HG02623 (cell line): ENCODE data around the gene GCNA.
"Not testable (repeated sequence)": the region's sequence is repeated elsewhere in the genome, so short reads cannot be mapped to it uniquely, and the experiment has no call there.

Experiments
- ATAC-seq: cut with Tn5 transposase; IDR thresholded peaks from one replicate; pipeline ENCODE4 v1.9.1; 2021; ENCODE audit warnings: moderate library complexity; ENCODE audit not compliant: unreplicated experiment

The GCNA gene

DNA sequence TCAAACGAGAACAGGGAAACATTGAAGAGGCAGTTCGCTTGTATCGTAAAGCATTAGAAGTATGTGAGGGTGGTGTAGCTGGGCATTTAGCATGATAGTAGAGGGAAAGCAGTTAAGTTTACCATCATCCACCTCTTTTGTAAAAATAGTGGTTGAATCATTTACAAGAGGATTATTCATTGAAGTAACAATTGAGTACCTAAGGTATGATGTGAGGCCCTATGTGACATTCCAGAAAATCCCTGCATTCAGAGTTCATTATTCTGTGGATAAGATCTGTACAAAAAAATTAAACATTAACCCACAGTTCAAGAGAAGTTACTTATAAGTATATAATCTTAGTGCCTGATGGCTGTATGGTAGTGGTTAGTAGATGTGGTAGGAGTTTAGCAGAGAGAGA lies 22.2 kb upstream of the GCNA start:
- ATAC-seq = no peak

DNA sequence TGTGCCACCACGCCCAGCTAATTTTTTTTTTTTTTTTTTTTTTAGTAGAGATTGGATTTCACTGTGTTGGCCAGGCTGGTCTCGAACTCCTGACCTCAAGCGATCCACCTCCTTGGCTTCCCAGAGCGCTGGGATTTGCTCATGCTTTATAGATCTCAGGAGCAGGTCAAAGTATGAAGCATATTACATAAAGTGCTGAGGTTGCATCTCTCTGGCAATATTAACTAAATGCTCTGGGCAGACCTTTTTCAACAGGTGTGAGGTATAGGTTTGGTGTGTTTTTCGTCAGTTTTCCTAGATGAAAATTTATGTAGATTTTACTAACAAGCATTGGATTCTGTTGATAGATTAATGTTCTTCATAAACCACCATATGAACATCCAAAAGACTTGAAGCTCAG lies 19.3 kb upstream of the GCNA start:
- ATAC-seq = no peak

DNA sequence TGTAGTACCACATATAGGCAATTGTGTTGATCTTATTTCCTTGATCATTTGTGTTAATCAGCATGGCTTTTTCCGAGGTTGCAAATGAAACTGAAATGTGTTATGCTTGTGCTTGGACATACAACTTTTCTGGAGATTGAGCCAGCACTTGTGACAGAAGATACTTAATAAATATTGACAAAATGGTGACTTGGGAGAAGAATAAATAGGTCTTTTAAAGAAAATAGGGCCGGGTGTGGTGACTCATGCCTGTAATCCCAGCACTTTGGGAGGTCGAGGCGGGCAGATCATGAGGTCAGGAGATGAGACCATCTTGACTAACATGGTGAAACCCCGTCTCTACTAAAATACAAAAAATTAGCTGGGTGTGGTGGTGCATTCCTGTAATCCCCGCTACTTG lies 18.5 kb upstream of the GCNA start:
- not testable (repeated sequence) for ATAC-seq

DNA sequence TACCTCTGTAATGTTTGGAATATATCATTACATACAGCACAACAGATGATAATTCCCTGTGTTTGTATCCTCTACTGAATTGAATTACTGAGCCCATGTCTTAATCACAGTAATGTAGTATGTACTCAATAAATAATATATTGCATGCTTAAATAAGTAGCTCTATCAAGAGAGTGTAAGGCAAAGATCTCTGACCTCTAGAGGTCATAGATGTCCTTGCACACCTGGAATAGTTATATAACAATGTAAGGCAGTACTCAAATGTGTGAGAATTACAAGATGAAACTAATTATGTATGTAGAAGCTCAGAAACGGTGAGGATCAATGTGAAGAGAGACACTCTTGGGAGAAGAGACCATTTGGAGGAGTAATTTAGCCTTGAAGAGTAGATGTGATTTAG lies 14.3 kb upstream of the GCNA start:
- no peak for ATAC-seq

DNA sequence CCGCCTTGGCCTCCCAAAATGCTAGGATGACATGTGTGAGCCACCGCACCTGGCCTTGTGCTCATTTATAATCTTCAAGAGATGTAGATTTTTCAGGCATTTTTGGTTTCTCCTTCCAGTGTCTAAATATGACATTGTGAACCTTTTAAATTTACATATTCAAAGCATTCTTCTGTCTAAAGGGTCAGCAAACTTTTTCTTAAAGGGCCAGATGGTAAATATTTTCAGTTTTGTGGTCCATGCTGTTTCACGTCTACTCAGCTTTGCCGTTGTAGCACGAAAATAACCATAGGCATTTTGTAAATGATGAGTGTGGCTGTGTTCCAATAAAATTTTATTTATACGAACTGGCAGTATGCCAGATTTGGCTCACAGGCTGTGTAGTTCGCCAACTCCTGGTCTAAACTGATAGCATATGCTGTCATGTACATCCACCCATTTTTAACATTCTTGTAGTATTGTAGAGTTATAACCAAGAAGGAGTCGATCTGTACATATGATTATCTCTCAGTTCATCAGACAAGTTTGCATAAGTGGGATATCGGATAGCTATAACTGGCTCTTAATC lies 12.7 kb upstream of the GCNA start:
- ATAC-seq = no peak

DNA sequence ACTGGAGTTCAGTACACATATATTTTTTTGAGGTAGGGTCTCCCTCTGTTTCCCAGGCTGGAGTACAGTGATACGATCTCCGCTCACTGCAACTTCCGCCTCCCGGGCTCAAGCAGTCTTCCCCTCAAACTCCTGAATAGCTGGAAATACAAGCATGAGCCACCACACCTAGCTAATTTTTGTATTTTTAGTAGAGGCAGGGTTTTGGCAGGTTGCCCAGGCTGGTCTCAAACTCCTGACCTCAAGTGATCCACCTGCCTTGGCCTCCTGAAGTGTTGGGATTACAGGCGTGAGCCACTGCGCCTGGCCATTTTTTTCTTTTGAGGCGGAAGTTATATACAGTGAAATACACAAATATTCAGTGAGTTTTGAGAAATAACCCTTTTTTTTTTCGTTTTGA lies 6.8 kb upstream of the GCNA start:
- ATAC-seq = not testable (repeated sequence)

DNA sequence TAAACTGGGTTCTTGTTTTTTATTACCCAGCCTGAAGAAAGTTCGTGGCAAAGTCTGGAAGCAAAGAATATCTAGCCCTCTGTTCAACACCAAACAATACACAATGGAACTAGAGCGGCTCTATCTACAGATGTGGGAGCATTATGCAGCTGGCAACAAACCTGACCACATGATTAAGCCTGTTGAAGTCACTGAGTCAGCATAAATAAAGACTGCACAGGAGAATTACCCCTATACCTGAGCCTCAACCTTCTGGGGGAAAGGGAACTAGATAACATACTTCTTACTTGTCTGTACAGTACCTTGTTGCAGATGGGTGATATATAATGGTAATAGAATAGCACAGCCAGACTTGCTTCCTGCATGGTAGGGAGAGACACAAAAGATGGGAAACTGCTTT lies 4.6 kb upstream of the GCNA start:
- no peak for ATAC-seq

DNA sequence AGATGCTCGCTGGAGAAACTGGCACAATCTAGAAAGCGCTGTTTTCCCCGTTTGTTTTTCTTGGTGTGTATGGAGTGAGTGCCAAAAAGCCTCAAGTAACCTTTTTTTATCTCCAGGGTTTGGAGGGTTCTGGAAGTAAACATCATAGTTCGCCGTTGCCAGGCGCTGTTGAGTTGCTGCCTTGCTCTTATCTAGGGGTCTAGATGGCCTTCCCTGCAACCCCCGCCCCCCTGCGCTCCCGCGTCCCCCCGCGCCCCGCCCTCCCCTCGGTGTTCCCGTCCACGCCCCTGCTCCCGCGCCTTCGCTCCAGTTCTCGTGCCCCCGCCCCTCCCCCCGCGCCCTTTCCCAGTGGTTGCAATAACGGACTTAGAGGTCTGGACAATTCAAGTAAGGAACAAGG lies 555 bp upstream of the GCNA start:
- ATAC-seq = no peak

DNA sequence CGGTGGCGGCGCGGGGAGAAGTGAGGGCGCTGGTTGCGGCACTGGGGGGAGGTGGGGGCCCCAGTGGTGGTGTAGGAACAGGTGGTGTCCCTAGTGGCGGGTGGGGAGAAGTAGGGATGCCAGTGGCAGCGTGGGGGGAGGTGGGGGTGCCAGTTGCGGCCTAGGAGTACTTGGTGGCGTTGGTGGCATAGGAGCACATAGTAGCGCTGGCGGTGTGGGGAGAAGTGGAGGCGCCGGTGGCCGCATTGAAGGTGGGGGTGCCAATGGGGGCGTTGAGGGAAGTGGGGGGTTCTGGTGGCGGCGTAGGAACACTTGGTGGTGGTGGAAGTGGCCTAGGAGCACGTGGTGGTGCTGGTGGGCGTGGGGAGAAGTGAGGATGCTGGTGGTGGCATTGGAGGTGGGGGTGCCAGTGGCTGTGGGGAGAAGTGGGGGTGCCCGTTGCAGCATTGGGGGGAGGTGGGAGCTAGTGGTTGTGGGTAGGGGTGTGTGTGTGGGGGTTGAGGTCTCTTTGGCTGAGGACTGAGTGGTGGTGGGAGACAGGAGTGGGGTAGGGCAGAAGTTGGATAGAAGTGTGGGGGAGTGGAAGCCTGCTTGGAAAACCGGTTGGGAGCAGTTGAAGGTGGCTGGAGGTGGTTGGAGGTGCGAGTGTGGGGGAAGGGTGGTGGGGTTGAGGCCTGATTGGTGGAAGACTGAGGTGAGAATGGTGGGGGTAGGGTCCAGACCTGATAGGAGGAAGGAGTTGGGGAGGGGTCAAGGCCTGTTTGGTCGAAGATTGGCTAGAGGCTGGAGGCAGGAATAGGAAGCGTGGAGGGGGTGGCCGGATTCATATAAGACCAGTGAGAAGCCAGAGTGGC lies 1.1 kb downstream of the GCNA start:
- no peak for ATAC-seq

DNA sequence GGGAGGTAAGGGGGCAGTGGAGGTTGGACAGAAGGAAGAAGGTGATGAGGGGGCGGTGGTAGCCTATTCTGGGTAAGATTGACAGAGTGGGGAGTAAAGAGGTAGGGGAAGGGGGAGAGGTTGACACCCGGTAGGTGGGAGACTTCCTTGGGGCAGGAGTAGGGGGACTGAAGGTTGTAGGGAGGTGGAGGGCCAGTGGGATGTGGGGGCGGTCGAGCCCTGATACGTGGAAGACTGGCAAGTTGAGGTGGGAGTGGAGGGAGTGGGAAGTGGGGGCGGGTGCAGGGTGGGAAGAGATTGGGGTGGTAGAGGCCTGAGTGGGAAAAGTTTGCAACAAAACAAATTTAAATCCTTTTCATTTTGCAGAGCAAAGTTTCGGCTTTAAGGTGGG lies 1.7 kb downstream of the GCNA start:
- ATAC-seq = no peak

DNA sequence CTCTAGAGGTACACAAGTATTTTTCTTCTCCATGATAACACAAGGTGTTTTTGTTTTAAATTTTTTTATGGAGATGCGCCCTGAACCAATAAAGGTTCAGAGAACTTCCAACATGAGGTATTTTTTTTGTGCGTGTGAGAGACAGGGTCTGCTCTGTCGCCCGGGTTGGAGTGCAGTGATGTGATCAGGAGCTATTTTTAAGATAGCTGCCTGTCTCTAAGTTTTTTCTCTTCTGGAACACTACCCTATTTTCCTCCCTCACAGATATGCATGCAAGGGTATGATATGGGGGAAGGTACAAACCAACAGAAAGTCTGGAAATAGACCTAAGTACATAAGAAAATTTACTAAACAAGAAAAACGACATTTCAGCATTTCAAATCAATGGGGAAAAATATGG lies 3.0 kb downstream of the GCNA start:
- ATAC-seq = no peak

DNA sequence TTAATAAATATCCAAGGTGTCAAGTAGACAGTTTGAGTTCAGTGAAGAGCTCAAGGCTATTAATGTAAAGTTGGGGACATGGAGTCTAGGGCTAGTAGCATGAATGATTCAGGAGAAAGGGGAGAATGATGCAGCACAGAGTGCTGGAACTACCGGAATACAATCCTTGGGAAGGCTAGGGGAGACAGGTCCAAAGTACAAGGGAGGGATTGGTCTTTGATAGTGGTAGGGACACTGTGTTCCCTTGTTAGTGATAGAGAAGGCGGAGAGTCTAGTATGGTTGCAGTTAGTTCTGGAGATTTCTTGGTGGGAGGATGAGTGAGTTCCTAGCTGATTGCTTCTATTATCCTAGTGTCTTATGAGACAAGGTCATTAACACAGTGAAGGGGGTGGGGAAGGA lies 8.7 kb downstream of the GCNA start:
- ATAC-seq = no peak

DNA sequence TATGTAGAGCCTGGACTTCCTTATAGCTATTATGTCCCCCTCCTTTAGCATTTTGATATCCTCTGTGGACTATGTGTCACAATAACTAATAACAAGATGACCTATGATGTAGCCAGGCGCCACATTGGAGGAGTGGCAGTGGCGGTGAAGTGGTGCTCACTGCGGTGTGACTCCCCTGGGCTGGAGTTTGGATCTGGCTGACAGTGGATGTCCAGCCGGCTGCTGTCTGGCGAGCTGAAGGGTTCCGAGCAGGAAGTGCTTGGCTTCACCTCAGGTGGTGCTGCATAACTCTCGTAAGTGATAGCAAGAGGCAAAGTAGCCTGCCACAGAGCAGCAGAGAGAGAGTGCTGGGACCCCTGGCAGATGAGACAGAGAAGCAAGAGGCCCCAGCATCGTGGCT lies 15.0 kb downstream of the GCNA start:
- ATAC-seq = not testable (repeated sequence)

DNA sequence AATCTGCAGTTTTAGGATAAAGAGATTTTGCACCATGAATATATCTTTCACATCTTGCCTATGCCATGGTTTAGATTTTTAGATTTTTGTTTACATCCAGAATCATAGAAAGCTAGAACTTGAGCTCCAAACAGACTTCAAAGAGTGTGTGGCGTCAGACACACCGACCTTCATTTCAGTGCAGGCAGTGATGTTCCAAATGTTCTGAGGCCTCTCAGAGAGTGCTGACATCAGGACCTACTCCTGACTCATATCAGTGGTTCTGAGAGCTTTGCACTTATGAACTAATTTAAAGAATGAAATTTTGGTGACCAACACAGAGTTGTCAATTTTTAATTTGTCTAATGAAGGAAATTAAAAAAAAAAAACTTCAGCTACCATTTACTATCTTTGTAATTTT lies 21.7 kb downstream of the GCNA start:
- no peak for ATAC-seq

DNA sequence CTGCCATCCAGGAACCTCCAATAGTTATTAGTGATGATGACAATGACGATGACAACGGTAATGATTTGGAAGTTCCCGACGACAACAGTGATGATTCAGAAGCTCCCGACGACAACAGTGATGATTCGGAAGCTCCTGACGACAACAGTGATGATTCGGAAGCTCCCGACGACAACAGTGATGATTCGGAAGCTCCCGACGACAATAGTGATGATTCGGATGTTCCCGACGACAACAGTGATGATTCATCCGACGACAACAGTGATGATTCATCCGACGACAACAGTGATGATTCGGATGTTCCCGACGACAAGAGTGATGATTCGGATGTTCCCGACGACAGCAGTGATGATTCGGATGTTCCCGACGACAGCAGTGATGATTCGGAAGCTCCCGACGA lies 25.4 kb downstream of the GCNA start:
- ATAC-seq = no peak

DNA sequence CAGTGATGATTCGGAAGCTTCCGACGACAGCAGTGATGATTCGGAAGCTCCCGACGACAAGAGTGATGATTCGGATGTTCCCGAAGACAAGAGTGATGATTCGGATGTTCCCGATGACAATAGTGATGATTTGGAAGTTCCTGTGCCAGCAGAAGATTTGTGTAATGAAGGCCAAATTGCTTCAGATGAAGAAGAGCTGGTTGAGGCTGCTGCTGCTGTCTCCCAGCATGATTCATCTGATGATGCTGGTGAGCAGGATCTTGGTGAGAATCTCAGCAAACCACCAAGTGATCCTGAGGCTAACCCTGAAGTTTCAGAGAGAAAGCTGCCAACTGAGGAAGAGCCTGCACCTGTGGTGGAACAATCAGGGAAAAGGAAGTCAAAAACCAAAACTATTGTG lies 25.9 kb downstream of the GCNA start:
- no peak for ATAC-seq

DNA sequence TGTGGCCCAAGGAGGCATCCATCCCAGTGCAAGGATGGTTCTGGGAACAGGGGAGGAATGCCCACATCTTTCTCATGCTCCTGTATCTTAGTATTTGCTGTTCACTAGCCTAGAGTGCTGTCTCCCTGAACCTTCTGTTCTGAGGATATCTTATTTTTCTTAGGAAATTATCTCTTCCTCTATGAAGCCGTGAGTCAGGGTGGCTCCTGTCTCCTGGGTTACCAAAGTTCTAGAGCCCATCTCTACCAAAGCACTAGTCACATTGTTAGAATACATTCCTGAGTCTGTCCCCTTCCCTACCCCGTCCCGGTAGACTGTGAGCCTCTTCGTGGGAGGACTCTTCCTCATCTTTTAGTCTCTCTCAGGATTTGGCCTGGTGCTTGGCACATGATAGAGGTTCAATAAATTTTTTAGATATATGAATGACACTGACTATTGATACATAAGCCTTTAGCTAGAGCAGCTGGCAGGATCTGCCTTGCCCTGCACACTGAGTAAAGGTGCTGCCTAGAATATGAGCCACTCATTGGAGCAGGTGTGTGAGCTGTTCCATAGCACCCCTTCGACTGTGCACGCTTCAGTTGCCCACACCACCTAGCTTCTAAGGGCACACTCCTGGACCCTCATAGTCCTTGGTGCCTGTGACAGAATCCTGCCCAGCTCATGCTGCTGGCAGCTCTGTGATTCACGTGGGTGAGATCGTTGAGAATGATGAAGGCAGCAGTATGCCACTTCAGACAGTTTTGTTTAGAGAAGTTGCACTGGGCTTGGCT lies 26.7 kb downstream of the GCNA start:
- ATAC-seq = no peak

DNA sequence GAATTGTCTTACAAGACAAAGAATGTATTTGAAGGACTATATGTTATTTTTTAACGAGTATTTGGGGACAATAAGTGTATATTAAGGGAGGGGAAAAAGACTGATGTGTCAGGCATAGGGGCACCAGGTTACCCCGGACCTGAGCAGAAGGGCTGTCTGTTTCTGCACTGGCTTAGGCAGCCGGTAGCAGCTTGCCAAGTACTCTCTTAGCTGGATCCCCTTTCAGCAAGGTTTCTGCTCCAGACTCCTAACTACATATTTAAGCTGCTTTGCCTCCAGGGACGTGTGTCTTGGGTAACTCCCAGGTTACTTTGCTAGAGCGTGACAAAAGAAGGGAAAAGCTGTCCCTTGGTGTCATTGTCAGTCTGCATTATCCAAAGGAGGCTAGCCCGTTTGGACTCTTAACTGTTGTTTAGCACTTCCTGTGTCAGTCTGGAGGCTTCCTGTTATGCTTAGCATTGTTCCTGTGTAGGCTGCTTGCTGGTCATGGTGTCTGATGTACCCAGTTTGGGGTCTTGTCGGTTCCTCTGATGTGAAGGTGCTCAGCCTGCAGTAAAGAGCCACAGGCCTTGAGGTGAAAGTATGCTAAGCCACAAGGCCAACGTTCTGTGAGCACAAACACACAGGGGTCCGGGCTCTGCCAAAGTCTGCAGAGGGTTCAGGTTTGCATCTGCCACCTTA lies 28.4 kb downstream of the GCNA start:
- ATAC-seq = no peak

DNA sequence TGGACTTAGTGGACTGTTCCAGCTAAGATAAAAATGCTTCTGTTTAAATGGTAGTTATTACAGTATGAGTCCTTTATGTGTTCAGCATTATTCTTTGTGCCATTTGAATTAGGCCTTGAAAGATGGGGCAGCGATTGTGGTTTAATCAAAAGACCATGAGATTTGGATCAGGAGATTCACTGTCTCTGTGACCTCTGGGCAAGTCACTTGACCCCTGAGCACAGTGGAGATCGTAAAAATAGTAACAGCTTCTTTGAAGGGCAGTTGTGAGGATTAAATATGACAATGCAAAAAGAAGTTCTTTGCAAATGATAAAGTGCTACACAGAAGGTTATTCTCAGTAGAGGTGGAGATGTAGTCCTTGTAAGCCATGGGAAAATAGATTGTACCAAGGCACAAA lies 29.3 kb downstream of the GCNA start:
- ATAC-seq = no peak

DNA sequence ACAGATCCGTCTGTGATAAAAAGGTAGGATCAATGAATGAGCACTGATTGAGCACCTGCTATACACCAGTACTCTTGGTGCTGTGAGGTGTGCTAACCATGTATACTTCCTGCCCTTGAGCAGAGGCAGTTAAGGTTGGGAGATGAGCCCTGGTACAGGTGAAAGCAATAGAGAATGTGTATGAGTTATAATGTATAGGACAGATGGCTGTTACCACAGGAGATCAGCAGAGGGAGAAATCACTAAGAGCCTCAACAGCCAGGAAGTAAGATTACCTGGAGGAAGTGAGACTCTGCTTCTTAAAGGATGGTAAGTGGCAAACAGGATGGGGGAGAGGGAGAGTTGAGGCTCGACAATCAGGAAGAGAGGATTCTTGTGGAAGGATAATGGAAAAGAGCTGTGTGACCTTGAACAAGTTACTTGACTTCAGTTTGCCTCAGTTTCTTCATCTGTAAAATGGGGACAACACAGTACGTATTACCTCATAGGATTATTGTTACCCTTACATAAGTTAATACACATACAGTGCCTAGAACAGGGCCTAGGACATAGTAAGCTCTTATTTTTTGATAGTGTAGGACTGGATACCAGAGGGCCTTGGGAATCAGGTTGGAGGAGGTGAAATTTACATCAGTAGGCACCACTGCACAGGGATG lies 31.0 kb downstream of the GCNA start:
- ATAC-seq = no peak

DNA sequence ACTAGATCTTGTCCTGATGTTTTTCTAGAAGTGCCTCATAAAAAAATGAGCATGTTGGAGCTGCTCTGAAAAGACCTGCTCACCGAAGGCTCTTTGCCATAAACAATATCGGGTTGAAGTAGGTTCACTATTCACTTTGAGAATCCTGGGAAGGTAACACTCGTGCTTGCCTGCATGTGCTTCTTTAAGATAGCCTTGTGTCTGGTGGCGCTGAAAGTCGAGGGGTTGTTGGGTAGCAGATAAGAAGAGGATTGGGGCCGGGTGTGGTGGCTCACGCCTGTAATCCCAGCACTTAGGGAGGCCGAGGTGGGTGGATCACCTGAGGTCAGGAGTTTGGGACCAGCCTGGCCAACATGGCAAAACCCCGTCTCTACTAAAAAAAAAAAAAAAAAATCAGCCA lies 33.5 kb downstream of the GCNA start:
- ATAC-seq = not testable (repeated sequence)
